ENCODE measurements around the gene KIF1C. TPM values are rescaled to one million over a fixed set of nuclear protein-coding genes. Genes with fewer than 3 reads are reported as not detected.

The KIF1C gene
- total and polyA plus RNA-seq, 8 donors, result 33.4 to 334 (median 87.3) TPM

DNA sequence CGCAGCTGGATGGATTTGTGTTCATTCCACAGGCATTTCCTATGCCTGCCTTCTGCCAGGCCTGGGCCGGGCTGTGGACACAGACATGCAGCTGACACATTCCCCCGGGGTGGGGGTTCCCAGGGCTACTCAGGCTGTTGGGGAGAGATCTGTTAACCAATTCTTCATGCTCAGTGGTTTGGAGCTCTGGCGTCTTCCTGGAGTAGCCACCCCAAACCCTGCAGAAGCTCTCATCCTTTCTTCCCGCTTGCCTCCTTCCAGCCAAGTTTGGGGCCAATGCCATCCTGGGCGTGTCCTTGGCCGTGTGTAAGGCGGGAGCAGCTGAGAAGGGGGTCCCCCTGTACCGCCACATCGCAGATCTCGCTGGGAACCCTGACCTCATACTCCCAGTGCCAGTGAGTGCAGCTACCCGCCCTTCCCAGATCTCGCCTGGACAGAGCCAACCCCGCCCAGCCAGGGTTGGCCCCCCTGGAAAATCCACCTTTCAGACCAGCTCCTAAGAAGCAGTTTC, 44.2 kb upstream of the KIF1C start:
- DNase-seq, result peak in 1 of 2 donors; percentile 62
- intact Hi-C loops (cut with DNase I; ENCODE audit: low total_unique reads), result no loop called here
- no peak overlapping the region for H3K27ac ChIP-seq
- 51 to 59% (median 53%) methylated on average over 13 to 14 of the region's 14 CpGs for WGBS, 5 donors
- peaks cover 0 to 13% (median 7%) of the 10 kb centered on the region in 4 donors for H3K36me3 ChIP-seq
- TF ChIP-seq, protein P1, sequence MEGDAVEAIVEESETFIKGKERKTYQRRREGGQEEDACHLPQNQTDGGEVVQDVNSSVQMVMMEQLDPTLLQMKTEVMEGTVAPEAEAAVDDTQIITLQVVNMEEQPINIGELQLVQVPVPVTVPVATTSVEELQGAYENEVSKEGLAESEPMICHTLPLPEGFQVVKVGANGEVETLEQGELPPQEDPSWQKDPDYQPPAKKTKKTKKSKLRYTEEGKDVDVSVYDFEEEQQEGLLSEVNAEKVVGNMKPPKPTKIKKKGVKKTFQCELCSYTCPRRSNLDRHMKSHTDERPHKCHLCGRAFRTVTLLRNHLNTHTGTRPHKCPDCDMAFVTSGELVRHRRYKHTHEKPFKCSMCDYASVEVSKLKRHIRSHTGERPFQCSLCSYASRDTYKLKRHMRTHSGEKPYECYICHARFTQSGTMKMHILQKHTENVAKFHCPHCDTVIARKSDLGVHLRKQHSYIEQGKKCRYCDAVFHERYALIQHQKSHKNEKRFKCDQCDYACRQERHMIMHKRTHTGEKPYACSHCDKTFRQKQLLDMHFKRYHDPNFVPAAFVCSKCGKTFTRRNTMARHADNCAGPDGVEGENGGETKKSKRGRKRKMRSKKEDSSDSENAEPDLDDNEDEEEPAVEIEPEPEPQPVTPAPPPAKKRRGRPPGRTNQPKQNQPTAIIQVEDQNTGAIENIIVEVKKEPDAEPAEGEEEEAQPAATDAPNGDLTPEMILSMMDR (IDR thresholded peaks at IDR 0.05), result no peak
- TF ChIP-seq POLR2A (IDR thresholded peaks at IDR 0.05) (no peak), POLR2AphosphoS5 (IDR thresholded peaks at IDR 0.05) (no peak), EP300 (IDR thresholded peaks at IDR 0.05) (no peak)
- no peaks in the 10 kb centered on the region for H3K9me3 ChIP-seq
- H3K27me3 ChIP-seq, result no peaks in the 10 kb centered on the region
- peaks cover 12 to 29% (median 20%) of the 10 kb centered on the region in 4 donors for H3K4me1 ChIP-seq
- H3K4me3 ChIP-seq, result no peak overlapping the region

DNA sequence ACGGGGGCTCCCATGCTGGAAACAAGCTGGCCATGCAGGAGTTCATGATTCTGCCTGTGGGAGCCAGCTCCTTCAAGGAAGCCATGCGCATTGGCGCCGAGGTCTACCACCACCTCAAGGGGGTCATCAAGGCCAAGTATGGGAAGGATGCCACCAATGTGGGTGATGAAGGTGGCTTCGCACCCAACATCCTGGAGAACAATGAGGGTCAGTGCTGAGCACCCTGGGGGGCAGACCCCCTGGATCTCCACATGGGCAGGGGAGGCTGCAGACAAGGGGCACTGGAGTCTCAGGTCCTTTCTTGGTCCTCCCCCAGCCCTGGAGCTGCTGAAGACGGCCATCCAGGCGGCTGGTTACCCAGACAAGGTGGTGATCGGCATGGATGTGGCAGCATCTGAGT, 42.7 kb upstream of the KIF1C start:
- 95 to 100% (median 97%) methylated on average over 6 to 8 of the region's 8 CpGs for WGBS, 5 donors
- DNase-seq, result no peak

DNA sequence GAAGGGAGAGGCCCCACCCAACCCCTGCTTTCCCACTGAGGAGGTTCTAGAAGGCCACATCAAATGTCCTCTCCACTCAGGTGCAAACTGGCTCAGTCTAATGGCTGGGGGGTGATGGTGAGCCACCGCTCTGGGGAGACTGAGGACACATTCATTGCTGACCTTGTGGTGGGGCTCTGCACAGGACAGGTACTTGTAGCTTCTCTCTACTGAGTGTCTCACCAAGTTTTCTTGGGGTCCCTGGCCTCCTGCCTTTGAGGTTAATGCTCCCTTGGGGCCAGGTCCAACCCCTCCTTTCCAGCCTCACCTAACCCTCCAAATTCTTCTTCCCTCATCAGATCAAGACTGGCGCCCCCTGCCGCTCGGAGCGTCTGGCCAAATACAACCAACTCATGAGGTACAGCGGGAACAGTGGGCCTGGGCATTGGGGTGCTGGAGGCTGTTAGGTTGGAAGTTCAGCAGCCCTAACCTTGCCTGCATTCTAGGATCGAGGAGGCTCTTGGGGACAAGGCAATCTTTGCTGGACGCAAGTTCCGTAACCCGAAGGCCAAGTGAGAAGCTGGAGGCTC, 41.2 kb upstream of the KIF1C start:
- peak in 1 of 2 donors; percentile 46 for DNase-seq
- 77 to 85% (median 82%) methylated on average over 10 of the region's 10 CpGs for WGBS, 5 donors

More for the DNA sequence above, 42.7 kb upstream of the KIF1C start:
- H3K4me1 ChIP-seq, result peaks cover 8 to 18% (median 14%) of the 10 kb centered on the region in 4 donors
- TF ChIP-seq POLR2AphosphoS5 (IDR thresholded peaks at IDR 0.05) (no peak), EP300 (IDR thresholded peaks at IDR 0.05) (no peak), POLR2A (IDR thresholded peaks at IDR 0.05) (no peak)
- TF ChIP-seq, protein P1 (IDR thresholded peaks at IDR 0.05), result no peak
- no peak overlapping the region for H3K4me3 ChIP-seq
- no peaks in the 10 kb centered on the region for H3K27me3 ChIP-seq
- intact Hi-C loops (cut with DNase I; ENCODE audit: low total_unique reads), result no loop called here
- H3K36me3 ChIP-seq, result peaks cover 10 to 29% (median 22%) of the 10 kb centered on the region in 4 donors
- no peaks in the 10 kb centered on the region for H3K9me3 ChIP-seq
- H3K27ac ChIP-seq, result no peak overlapping the region

GRCh38 chr17:4958102-4958501, 39.6 kb upstream of the KIF1C start:
- H3K27me3 ChIP-seq, result no peaks in the 10 kb centered on the region
- H3K27ac ChIP-seq, result no peak overlapping the region
- peaks cover 13 to 44% (median 36%) of the 10 kb centered on the region in 4 donors for H3K36me3 ChIP-seq
- DNase-seq, result no peak
- WGBS, 5 donors, result 52 to 70% (median 60%) methylated on average over 3 of the region's 3 CpGs
- H3K4me3 ChIP-seq, result no peak overlapping the region
- intact Hi-C loops (cut with DNase I; ENCODE audit: low total_unique reads), result no loop called here
- no peak for TF ChIP-seq EP300 (IDR thresholded peaks at IDR 0.05)
- H3K9me3 ChIP-seq, result no peaks in the 10 kb centered on the region
- no peaks in the 10 kb centered on the region for H3K4me1 ChIP-seq

More for the DNA sequence above, 41.2 kb upstream of the KIF1C start:
- Histone ChIP-seq H3K4me1 (peaks cover 0 to 4% (median 1%) of the 10 kb centered on the region in 4 donors), H3K9me3 (no peaks in the 10 kb centered on the region), H3K27ac (no peak overlapping the region), H3K36me3 (peaks cover 13 to 44% (median 36%) of the 10 kb centered on the region in 4 donors), H3K27me3 (no peaks in the 10 kb centered on the region), H3K4me3 (no peak overlapping the region)
- TF ChIP-seq, protein P1 (IDR thresholded peaks at IDR 0.05), result peak in 1 of 7 experiments; percentile 15
- TF ChIP-seq EP300 (IDR thresholded peaks at IDR 0.05) (no peak), POLR2AphosphoS5 (IDR thresholded peaks at IDR 0.05) (no peak)
- intact Hi-C loops (cut with DNase I; ENCODE audit: low total_unique reads), result no loop called here
